ENCODE results near the gene RSPH1. TPM values are rescaled to one million over a fixed set of nuclear protein-coding genes. Genes with fewer than 3 reads are reported as not detected.

RSPH1 gene
- total RNA-seq, 1 experiment from 2014 or later = 1.5 TPM

DNA sequence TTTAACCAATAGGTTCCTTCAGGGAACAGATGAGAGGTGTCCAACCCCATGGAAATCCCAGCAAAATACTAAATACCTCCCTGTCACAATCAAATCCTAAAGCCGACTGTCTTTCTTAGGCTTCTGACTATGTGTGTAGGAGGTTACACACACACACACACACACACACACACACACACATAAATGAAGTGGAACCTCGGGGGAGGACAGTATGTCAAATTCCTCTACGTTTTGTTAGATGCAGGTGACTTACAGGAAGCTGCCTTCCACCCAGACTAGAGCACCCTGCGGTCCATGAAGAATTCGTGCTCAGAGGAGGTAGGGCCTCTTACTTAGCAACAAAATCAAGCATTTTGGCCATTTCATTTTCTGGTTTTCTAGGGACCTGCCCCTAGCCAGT lies 16.4 kb downstream of the RSPH1 start:
- no peaks in the 10 kb centered on the region for H3K79me2 ChIP-seq (ENCODE audit: insufficient read depth, low read length)
- ChIA-PET CTCF (no interaction called here), RAD21 (ENCODE audit: low non-redundant PET in 1 of 2, low total read pairs in 2 of 2, uncharacterized antibody in 2 of 2, unreplicated experiment in 2 of 2) (no interaction called here), POLR2A (no interaction called here)
- no peaks in the 10 kb centered on the region for H4K20me1 ChIP-seq (ENCODE audit: insufficient read depth)
- no peak overlapping the region for H3K4me2 ChIP-seq (ENCODE audit: low read length)
- H2AFZ ChIP-seq (ENCODE audit: low read depth, low read length, poor library complexity, severe bottlenecking) = no peak overlapping the region
- no peaks in the 10 kb centered on the region for H3K27me3 ChIP-seq (ENCODE audit: insufficient read depth, low read length)
- H3K36me3 ChIP-seq (ENCODE audit: control insufficient read depth in 1 of 2, insufficient read depth in 2 of 2, low read length in 2 of 2) = no peaks in the 10 kb centered on the region
- BruUV-seq (replicated peaks) = no TSS peak
- ATAC-seq (no peak), DNase-seq (ENCODE audit: low read depth, low spot score) (no peak)
- H3K4me3 ChIP-seq (replicated peaks in 1 of 2; ENCODE audit: low read depth in 1 of 2, low read length in 2 of 2) = no peak overlapping the region
- no peaks in the 10 kb centered on the region for H3K9me2 ChIP-seq (ENCODE audit: insufficient read depth)
- TF ChIP-seq, protein P1, sequence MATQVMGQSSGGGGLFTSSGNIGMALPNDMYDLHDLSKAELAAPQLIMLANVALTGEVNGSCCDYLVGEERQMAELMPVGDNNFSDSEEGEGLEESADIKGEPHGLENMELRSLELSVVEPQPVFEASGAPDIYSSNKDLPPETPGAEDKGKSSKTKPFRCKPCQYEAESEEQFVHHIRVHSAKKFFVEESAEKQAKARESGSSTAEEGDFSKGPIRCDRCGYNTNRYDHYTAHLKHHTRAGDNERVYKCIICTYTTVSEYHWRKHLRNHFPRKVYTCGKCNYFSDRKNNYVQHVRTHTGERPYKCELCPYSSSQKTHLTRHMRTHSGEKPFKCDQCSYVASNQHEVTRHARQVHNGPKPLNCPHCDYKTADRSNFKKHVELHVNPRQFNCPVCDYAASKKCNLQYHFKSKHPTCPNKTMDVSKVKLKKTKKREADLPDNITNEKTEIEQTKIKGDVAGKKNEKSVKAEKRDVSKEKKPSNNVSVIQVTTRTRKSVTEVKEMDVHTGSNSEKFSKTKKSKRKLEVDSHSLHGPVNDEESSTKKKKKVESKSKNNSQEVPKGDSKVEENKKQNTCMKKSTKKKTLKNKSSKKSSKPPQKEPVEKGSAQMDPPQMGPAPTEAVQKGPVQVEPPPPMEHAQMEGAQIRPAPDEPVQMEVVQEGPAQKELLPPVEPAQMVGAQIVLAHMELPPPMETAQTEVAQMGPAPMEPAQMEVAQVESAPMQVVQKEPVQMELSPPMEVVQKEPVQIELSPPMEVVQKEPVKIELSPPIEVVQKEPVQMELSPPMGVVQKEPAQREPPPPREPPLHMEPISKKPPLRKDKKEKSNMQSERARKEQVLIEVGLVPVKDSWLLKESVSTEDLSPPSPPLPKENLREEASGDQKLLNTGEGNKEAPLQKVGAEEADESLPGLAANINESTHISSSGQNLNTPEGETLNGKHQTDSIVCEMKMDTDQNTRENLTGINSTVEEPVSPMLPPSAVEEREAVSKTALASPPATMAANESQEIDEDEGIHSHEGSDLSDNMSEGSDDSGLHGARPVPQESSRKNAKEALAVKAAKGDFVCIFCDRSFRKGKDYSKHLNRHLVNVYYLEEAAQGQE (IDR thresholded peaks at IDR 0.05; ENCODE audit: low read depth) = no peak
- no peak for TF ChIP-seq JUND (IDR thresholded peaks at IDR 0.05)
- TF ChIP-seq EZH2phosphoT487 (IDR thresholded peaks at IDR 0.05; ENCODE audit: borderline replicate concordance) = no peak
- H3K4me1 ChIP-seq (ENCODE audit: control insufficient read depth in 1 of 2, insufficient read depth in 2 of 2, low read length in 2 of 2) = peaks cover under 1 to 11% of the 10 kb centered on the region in 2 experiments; a peak in 3 of 4 replicates
- no peak overlapping the region for H3K27ac ChIP-seq (ENCODE audit: low read depth, low read length)
- H3K9ac ChIP-seq (ENCODE audit: low read length) = no peak overlapping the region
- no peaks in the 10 kb centered on the region for H3K9me3 ChIP-seq (ENCODE audit: control insufficient read depth in 1 of 2, insufficient read depth in 1 of 2, low read depth in 1 of 2, low read length in 2 of 2)
- intact Hi-C loops (cut with micrococcal nuclease) = no loop called here

DNA sequence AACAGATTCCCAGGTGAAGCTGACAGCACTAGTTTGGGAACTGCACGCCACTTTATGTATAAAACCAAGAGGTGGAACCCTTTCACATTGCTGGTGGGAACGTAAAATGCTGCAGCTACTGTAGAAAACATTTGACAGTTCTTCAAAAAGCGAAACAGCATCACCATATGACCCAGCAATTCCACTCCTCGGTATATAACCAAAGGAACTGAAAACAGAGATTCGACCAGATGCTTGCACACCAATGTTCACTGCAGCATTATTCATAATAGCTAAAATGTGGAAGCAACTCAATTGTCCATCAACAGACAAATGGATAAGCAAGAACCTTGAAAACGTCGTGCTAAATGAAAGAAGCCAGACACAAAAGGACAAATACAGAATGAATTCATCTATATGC lies 17.5 kb downstream of the RSPH1 start:
- POLR2A ChIA-PET = no interaction called here
- CTCF ChIA-PET = no interaction called here
- no TSS peak for BruUV-seq (replicated peaks)
- no peak for TF ChIP-seq EZH2phosphoT487 (IDR thresholded peaks at IDR 0.05; ENCODE audit: borderline replicate concordance)
- TF ChIP-seq JUND (IDR thresholded peaks at IDR 0.05) = no peak
- TF ChIP-seq, protein P2, sequence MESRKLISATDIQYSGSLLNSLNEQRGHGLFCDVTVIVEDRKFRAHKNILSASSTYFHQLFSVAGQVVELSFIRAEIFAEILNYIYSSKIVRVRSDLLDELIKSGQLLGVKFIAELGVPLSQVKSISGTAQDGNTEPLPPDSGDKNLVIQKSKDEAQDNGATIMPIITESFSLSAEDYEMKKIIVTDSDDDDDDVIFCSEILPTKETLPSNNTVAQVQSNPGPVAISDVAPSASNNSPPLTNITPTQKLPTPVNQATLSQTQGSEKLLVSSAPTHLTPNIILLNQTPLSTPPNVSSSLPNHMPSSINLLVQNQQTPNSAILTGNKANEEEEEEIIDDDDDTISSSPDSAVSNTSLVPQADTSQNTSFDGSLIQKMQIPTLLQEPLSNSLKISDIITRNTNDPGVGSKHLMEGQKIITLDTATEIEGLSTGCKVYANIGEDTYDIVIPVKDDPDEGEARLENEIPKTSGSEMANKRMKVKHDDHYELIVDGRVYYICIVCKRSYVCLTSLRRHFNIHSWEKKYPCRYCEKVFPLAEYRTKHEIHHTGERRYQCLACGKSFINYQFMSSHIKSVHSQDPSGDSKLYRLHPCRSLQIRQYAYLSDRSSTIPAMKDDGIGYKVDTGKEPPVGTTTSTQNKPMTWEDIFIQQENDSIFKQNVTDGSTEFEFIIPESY (IDR thresholded peaks at IDR 0.05; ENCODE audit: extremely low read depth, insufficient replicate concordance, low read length) = no peak
- TF ChIP-seq, protein P3, sequence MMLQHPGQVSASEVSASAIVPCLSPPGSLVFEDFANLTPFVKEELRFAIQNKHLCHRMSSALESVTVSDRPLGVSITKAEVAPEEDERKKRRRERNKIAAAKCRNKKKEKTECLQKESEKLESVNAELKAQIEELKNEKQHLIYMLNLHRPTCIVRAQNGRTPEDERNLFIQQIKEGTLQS (IDR thresholded peaks at IDR 0.05) = no peak
- no peak for TF ChIP-seq TCF7L2 (IDR thresholded peaks at IDR 0.05; ENCODE audit: borderline replicate concordance, extremely low read depth, insufficient read depth, insufficient read length)
- TF ChIP-seq CBX3 (IDR thresholded peaks at IDR 0.05; ENCODE audit: low read depth) = no peak
- no peak for TF ChIP-seq POLR2AphosphoS5 (IDR thresholded peaks at IDR 0.05; ENCODE audit: low read depth, low read length)
- no peak for TF ChIP-seq ZNF274 (IDR thresholded peaks at IDR 0.05; ENCODE audit: low read depth, low read length)
- no peak for TF ChIP-seq SIN3A (IDR thresholded peaks at IDR 0.05; ENCODE audit: low read depth)
- TF ChIP-seq, protein P1 (IDR thresholded peaks at IDR 0.05; ENCODE audit: low read depth) = no peak

More for the DNA sequence above, 17.5 kb downstream of the RSPH1 start:
- intact Hi-C loops (cut with micrococcal nuclease) = no loop called here
- Histone ChIP-seq H3K79me2 (ENCODE audit: insufficient read depth, low read length) (no peaks in the 10 kb centered on the region), H3K9me2 (ENCODE audit: insufficient read depth) (no peaks in the 10 kb centered on the region), H2AFZ (ENCODE audit: low read depth, low read length, poor library complexity, severe bottlenecking) (no peak overlapping the region), H3K27me3 (ENCODE audit: insufficient read depth, low read length) (no peaks in the 10 kb centered on the region), H3K27ac (ENCODE audit: low read depth, low read length) (no peak overlapping the region), H3K9me3 (ENCODE audit: control insufficient read depth in 1 of 2, insufficient read depth in 1 of 2, low read depth in 1 of 2, low read length in 2 of 2) (no peaks in the 10 kb centered on the region), H3K36me3 (ENCODE audit: control insufficient read depth in 1 of 2, insufficient read depth in 2 of 2, low read length in 2 of 2) (no peaks in the 10 kb centered on the region), H3K4me1 (ENCODE audit: control insufficient read depth in 1 of 2, insufficient read depth in 2 of 2, low read length in 2 of 2) (peaks cover 11 to 21% of the 10 kb centered on the region in 2 experiments), H4K20me1 (ENCODE audit: insufficient read depth) (no peaks in the 10 kb centered on the region), H3K4me3 (replicated peaks in 1 of 2; ENCODE audit: low read depth in 1 of 2, low read length in 2 of 2) (no peak overlapping the region), H3K9ac (ENCODE audit: low read length) (no peak overlapping the region), H3K4me2 (ENCODE audit: low read length) (no peak overlapping the region)
- DNase-seq (ENCODE audit: low read depth, low spot score) (no peak), ATAC-seq (no peak)
- RAD21 ChIA-PET (ENCODE audit: low non-redundant PET in 1 of 2, low total read pairs in 2 of 2, uncharacterized antibody in 2 of 2, unreplicated experiment in 2 of 2) = no interaction called here
